Fibroblast of skin of right quadriceps (primary cell): ENCODE results near the gene ZFP42.
"Not testable (repeated sequence)": the region's sequence is repeated elsewhere in the genome, so short reads cannot be mapped to it uniquely, and the experiment has no call there.

Experiments used
- DNase-seq: peaks from one replicate; pipeline ENCODE4 v3.0.0-alpha.2; 2013

ZFP42 gene

GRCh38 chr4:188023682-188024081 is 28.1 kb downstream of the ZFP42 start:
- no peak for DNase-seq

- DNase-seq: no peak
These were observed 29.9 kb downstream of the ZFP42 start for GRCh38 chr4:188025476-188025875.

- DNase-seq: no peak
These were observed 33.5 kb downstream of the ZFP42 start for GRCh38 chr4:188029114-188029513.

GRCh38 chr4:188030401-188030800 is 34.8 kb downstream of the ZFP42 start:
- no peak for DNase-seq

GRCh38 chr4:188031751-188032150 is 36.2 kb downstream of the ZFP42 start:
- no peak for DNase-seq

- DNase-seq: no peak
These were observed 36.6 kb downstream of the ZFP42 start for GRCh38 chr4:188032170-188032569.

- DNase-seq: no peak
These were observed 37.0 kb downstream of the ZFP42 start for GRCh38 chr4:188032583-188032982.

- DNase-seq: no peak
These were observed 41.6 kb downstream of the ZFP42 start for GRCh38 chr4:188037003-188037713.

GRCh38 chr4:188041721-188042120 is 46.1 kb downstream of the ZFP42 start:
- DNase-seq: no peak

GRCh38 chr4:188042191-188042590 is 46.6 kb downstream of the ZFP42 start:
- DNase-seq: no peak

- DNase-seq: no peak
These were observed 47.6 kb downstream of the ZFP42 start for GRCh38 chr4:188043154-188043553.

- not testable (repeated sequence) for DNase-seq
These were observed 49.9 kb downstream of the ZFP42 start for GRCh38 chr4:188045461-188045860.

GRCh38 chr4:188046657-188047056 is 51.1 kb downstream of the ZFP42 start:
- DNase-seq: no peak

- no peak for DNase-seq
These were observed 57.7 kb downstream of the ZFP42 start for GRCh38 chr4:188053302-188053701.
